LNCAP (cell line): Measurements from ENCODE around the gene XPR1.

Experiments
- CTCF ChIP-seq: fragments of 450-650 bp; IDR thresholded peaks from 2 replicates; pipeline ENCODE4 v1.5.1; 2017; ENCODE audit warnings: mild to moderate bottlenecking

The XPR1 gene

GRCh38 chr1:180628646-180629045, 3.2 kb upstream of the XPR1 start:
- no peak for TF ChIP-seq CTCF

GRCh38 chr1:180630408-180631193, 1.2 kb upstream of the XPR1 start:
- TF ChIP-seq CTCF: no peak

- no peak for TF ChIP-seq CTCF
Measured at GRCh38 chr1:180631194-180631765, 542 bp upstream of the XPR1 start.

GRCh38 chr1:180632326-180633056, 669 bp downstream of the XPR1 start:
- TF ChIP-seq CTCF: peak; percentile 39; the same call in 1 of the 2 replicates

GRCh38 chr1:180633057-180634056, 1.5 kb downstream of the XPR1 start:
- TF ChIP-seq CTCF: no peak

- TF ChIP-seq CTCF: peak; percentile 58
Measured at GRCh38 chr1:180636138-180636537, 4.3 kb downstream of the XPR1 start.

- TF ChIP-seq CTCF: no peak
Measured at GRCh38 chr1:180639871-180640270, 8.0 kb downstream of the XPR1 start.
